HL-60 (cell line): Measurements from ENCODE around the gene MATK.

ENCODE experiments used
- DNase-seq, 2 experiments: peaks; one replicate each; pipeline ENCODE4 v3.0.0-alpha.2; 2010 to 2020; ENCODE audit warnings: low read depth in 1 of 2, low spot score in 1 of 2
- H3K27ac ChIP-seq: fragments of 250-450 bp; sonication (Bioruptor Pico); replicated peaks from 2 replicates; pipeline ENCODE4 v1.5.1; 2020; ENCODE audit warnings: mild to moderate bottlenecking, moderate library complexity
- H3K27me3 ChIP-seq: fragments of 250-450 bp; sonication (Bioruptor Pico); 2 replicates; pipeline ENCODE4 v1.5.1; 2021; ENCODE audit warnings: mild to moderate bottlenecking, moderate library complexity; ENCODE audit not compliant: insufficient read depth, poor library complexity, severe bottlenecking
- H3K4me3 ChIP-seq: replicated peaks from 2 replicates; pipeline ENCODE4 v1.5.1; 2011; ENCODE audit warnings: mild to moderate bottlenecking, control low read depth, low read length; ENCODE audit not compliant: insufficient read depth
- GABPA ChIP-seq: IDR thresholded peaks from 2 replicates; pipeline ENCODE4 v1.6.1; 2012; ENCODE audit warnings: low read depth
- POLR2AphosphoS5 ChIP-seq: IDR thresholded peaks from 2 replicates; pipeline ENCODE4 v1.6.1; 2012; ENCODE audit warnings: low read depth
- SPI1 ChIP-seq: IDR thresholded peaks from 2 replicates; pipeline ENCODE4 v1.6.1; 2012; ENCODE audit warnings: low read depth, mild to moderate bottlenecking, borderline replicate concordance
- TF ChIP-seq, protein P1 (sequence below): IDR thresholded peaks from one replicate; pipeline ENCODE4 v1.5.1; 2011; ENCODE audit warnings: low read length, control low read depth, inconsistent platforms; ENCODE audit not compliant: insufficient read depth
- TF ChIP-seq, protein P2 (sequence below): IDR thresholded peaks from 2 replicates; pipeline ENCODE4 v1.6.1; 2012; ENCODE audit warnings: low read depth; ENCODE audit not compliant: insufficient replicate concordance

MATK gene

DNA sequence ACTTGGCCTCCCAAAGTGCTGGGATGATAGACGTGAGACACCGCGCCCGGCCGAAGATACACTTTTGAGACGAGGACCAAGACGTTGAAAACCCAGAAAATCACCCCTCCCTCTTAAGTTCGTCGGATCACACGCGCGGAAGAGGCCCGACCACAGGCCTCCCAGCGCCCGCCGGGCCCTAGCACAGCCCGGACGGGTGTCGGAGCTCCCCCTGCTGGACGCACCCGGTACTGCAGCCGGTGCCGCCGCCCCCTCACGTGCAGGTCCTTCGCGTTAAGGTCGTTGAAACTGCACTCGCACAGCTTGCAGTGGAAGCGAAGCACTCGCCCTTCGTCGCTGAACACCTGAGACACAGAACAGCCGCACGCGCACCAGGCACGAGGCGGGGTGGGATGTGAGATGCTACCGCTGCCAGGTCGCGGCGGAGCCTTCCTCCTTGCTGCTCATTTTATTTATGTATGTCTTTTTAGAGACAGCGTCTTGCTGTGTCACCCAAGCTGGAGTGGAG is 35.7 kb upstream of the MATK start:
- Histone ChIP-seq H3K27me3 (peaks cover 6% of the 10 kb centered on the region), H3K4me3 (no peak overlapping the region), H3K27ac (no peak overlapping the region)
- DNase-seq, result peak; percentile 65 to 76
- TF ChIP-seq, protein P1, sequence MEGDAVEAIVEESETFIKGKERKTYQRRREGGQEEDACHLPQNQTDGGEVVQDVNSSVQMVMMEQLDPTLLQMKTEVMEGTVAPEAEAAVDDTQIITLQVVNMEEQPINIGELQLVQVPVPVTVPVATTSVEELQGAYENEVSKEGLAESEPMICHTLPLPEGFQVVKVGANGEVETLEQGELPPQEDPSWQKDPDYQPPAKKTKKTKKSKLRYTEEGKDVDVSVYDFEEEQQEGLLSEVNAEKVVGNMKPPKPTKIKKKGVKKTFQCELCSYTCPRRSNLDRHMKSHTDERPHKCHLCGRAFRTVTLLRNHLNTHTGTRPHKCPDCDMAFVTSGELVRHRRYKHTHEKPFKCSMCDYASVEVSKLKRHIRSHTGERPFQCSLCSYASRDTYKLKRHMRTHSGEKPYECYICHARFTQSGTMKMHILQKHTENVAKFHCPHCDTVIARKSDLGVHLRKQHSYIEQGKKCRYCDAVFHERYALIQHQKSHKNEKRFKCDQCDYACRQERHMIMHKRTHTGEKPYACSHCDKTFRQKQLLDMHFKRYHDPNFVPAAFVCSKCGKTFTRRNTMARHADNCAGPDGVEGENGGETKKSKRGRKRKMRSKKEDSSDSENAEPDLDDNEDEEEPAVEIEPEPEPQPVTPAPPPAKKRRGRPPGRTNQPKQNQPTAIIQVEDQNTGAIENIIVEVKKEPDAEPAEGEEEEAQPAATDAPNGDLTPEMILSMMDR, result peak; percentile 91
- TF ChIP-seq GABPA, result no peak

DNA sequence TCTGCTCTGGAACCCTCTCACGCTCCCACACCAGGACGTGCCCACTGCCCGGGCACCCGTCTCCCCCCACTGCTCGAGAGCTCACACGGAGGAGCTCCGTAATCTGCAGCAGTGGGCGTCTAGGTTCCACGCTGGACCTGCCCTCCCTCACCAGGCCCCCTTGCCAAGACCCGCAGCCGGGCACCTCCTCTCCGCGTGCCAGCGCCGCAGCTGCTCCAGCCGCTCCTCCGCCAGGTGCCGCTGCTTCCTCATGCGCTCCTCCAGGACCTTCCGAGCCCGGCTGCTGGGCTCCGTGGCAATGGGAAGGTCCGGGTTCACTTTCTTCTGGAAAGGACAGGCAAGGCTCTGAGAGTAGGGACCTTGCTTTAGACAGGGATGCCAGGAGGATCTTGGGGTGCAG is 35.0 kb upstream of the MATK start:
- Histone ChIP-seq H3K27ac (no peak overlapping the region), H3K4me3 (no peak overlapping the region), H3K27me3 (peaks cover 6% of the 10 kb centered on the region)
- DNase-seq, result no peak
- TF ChIP-seq, protein P1, result no peak
- no peak for TF ChIP-seq GABPA
- TF ChIP-seq, protein P2, sequence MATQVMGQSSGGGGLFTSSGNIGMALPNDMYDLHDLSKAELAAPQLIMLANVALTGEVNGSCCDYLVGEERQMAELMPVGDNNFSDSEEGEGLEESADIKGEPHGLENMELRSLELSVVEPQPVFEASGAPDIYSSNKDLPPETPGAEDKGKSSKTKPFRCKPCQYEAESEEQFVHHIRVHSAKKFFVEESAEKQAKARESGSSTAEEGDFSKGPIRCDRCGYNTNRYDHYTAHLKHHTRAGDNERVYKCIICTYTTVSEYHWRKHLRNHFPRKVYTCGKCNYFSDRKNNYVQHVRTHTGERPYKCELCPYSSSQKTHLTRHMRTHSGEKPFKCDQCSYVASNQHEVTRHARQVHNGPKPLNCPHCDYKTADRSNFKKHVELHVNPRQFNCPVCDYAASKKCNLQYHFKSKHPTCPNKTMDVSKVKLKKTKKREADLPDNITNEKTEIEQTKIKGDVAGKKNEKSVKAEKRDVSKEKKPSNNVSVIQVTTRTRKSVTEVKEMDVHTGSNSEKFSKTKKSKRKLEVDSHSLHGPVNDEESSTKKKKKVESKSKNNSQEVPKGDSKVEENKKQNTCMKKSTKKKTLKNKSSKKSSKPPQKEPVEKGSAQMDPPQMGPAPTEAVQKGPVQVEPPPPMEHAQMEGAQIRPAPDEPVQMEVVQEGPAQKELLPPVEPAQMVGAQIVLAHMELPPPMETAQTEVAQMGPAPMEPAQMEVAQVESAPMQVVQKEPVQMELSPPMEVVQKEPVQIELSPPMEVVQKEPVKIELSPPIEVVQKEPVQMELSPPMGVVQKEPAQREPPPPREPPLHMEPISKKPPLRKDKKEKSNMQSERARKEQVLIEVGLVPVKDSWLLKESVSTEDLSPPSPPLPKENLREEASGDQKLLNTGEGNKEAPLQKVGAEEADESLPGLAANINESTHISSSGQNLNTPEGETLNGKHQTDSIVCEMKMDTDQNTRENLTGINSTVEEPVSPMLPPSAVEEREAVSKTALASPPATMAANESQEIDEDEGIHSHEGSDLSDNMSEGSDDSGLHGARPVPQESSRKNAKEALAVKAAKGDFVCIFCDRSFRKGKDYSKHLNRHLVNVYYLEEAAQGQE, result no peak
- TF ChIP-seq SPI1, result no peak
- TF ChIP-seq POLR2AphosphoS5, result no peak

DNA sequence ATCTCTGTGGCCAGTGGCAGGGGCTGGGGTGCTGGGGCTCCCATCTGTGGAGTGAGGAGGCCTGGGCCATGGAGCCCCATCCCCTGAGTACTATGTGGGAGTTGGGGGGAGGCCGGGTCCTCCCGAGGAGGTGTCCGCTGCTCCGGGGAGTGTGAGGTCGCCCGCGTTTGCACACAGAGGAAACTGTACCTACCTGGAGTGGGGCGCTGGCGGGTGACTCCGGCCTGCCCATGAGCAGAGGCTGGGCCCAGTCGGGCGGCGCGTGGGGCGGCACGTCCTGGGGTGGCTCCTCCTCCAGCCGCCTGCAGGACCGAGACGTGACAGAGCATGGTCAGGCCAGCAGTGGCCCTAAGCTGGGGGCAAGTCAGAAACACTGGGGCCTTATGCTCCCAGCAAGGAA is 33.8 kb upstream of the MATK start:
- peaks cover 6% of the 10 kb centered on the region for H3K27me3 ChIP-seq
- H3K4me3 ChIP-seq, result no peak overlapping the region
- no peak for DNase-seq
- H3K27ac ChIP-seq, result no peak overlapping the region
- no peak for TF ChIP-seq POLR2AphosphoS5
- TF ChIP-seq, protein P1, result no peak
- no peak for TF ChIP-seq GABPA
- no peak for TF ChIP-seq SPI1
- TF ChIP-seq, protein P2, result no peak

DNA sequence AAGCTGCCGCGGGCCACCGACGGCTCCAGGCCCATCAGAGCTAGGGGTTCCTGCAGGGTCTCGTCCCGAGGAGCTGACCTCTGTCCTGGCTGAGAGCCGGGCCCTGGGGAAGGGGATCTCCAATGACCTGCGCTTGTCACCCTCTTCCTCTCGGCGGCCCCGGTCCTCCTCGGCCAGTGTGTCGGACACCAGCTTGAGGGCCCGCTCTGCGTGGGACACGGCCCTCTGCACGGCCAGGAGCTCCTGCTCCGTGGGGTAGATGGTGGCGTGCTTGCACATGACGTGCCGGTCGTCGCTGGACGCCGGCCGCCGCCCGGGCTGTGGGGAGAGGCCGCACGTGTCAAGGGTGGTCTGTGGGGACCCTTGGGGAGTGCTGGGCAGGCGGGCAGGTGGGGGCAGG is 32.7 kb upstream of the MATK start:
- Histone ChIP-seq H3K27me3 (peaks cover 6% of the 10 kb centered on the region), H3K27ac (no peak overlapping the region), H3K4me3 (no peak overlapping the region)
- no peak for DNase-seq
- TF ChIP-seq, protein P2, result no peak
- no peak for TF ChIP-seq SPI1
- TF ChIP-seq GABPA, result no peak
- no peak for TF ChIP-seq POLR2AphosphoS5
- TF ChIP-seq, protein P1, result no peak
